ENCODE data around the gene CSF3R.
"Not testable (repeated sequence)": the region's sequence is repeated elsewhere in the genome, so short reads cannot be mapped to it uniquely, and the experiment has no call there.

CSF3R gene

DNA sequence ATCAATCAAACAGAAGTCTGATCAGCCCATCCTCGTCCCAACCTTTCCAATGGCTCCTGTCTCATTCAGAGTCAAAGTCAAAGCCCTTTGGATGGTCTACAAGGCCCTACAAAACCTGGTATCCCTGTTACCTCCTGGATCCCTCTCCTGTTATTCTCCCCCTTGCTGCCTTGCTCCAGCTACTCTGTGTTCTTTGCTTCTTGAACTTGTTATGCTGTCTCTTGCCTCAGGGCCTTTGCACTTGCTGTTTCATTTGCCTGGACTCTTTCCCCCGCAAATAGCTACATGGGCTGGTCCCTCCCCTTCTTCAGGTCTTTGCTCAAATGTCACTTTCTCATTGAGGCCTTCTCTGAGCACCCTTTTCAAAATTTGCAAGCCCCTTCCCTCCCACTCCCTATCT, 1.4 kb upstream of the CSF3R start:
- DNase-seq (ENCODE audit: extremely low read depth in 1 of 2, low read depth in 1 of 2): no peak

DNA sequence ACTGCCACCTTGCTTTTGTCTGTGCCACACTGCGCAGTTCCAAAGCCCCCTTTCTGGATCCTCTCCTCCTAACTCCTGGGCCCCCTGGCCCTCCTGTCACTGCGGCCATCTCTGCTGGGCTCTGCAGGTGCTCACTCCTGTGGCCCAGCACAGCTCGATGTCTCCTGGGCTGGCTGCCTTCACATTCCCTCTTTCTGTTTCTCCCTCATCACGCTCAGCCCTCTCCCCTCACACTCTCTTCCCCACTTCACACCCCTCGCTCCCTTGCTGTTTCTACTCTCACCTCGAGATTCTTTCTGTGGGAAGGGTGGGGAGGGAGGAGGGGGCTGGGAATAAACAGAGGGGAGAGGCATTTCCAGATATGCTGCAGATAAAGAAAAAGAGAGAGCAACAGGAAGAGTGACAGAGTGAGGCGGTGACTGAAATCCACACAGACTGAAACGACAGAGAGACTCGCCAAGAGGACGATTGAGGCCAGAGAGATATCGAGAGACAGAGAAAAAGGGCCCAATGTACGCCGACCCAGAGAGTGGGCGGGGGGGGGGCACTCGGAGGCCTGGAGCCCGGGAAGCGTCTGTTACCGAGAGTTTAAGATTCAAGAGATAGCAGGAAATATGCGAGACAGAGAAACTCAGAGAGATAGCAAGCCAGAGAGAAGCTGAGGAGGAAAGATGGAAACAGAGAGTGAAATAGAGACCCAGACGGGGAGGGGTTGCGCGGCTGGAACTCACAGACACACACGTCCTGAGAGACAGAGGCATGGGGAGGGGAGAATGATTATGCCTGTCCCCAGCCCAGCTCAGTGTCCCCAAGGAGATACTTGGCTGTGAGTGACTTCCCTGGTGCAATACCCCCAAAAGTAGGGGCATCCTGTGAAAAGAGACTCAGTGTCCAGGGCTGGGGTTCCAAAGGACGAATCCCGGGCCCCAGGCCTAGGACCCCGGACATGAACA, 666 bp downstream of the CSF3R start:
- DNase-seq (ENCODE audit: extremely low read depth in 1 of 2, low read depth in 1 of 2): no peak

DNA sequence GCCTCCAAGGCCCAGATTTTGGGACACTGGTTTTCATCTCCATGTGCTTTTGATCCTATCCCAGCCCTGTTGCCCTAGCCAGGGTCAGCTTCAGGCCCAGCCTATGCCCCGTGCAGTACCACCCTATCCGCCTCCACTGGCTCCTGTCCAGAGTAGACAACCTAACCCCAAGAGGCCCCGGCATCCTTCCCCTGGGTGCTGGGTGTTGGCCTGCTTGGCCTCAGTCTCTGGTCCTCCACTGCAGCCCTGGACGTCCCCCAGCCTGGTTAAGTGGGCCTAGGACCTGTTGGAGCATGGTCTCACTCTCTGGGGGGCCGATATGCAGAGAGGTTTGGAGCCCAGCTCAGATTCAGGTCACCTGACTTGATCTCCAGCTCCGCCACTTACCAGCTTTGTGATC, 1.6 kb downstream of the CSF3R start:
- DNase-seq (ENCODE audit: extremely low read depth in 1 of 2, low read depth in 1 of 2): no peak

DNA sequence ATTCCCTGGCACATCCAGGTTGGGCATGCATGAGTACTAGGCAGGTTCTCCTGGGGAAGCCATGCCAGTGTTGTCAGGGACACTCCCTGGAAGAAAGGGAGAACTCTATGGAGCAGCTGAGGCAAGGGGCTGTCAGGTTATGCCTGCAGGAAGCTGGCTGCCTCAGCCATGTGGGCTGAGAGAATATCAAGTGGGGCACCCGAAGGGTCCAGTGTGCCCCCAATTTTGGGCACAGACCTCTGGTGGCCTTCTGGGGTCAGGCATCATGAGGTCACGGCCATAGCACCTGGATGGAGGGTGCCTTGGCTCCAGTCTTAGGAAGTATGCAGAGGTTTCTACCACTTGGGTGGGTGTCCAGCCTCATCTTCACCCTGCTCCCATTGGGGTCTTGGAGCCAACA, 2.6 kb downstream of the CSF3R start:
- no peak for DNase-seq (ENCODE audit: extremely low read depth in 1 of 2, low read depth in 1 of 2)

DNA sequence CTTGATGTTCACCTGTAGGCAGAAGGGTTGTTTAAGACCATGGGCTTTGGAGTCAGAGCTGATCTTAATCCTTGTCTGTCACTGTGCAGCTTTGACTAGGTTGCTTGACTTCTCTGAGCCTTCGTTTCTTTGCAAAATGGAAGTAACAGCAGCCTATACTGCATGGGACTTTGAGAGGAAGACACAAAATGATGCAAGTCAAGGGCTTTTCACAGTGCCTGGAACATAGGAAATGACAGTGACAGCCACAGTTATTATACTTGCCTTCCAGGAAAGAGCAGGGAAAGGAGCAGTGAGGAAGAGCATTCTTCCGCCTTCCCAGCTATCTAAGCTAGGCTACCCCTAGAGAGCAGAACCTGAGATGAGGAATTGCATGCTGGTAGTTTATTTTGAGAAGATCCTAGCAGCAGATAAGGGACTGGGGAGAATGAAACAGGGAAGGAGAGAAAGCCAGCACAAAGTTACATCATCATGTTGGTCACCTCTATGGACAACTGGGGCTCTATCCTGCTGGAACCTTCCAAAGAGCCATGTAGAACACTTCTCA, 3.1 kb downstream of the CSF3R start:
- no peak for DNase-seq (ENCODE audit: extremely low read depth in 1 of 2, low read depth in 1 of 2)

DNA sequence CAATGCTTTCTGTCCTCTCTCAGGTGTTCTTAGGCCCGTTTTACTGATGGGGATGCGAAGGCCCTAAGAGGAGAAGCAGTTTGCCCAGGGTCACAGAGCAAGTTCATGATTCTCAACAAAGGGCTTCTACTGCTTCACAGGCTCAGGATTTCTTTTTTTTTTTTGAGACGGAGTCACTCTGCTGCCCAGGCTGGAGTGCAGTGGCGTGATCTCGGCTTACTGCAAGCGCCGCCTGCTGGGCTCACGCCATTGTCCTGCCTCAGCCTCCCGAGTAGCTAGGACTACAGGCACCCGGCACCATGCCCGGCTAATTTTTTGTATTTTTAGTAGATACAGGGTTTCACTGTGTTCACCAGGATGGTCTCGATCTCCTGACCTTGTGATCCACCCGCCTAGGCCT, 5.1 kb downstream of the CSF3R start:
- not testable (repeated sequence) for DNase-seq (ENCODE audit: extremely low read depth in 1 of 2, low read depth in 1 of 2)

DNA sequence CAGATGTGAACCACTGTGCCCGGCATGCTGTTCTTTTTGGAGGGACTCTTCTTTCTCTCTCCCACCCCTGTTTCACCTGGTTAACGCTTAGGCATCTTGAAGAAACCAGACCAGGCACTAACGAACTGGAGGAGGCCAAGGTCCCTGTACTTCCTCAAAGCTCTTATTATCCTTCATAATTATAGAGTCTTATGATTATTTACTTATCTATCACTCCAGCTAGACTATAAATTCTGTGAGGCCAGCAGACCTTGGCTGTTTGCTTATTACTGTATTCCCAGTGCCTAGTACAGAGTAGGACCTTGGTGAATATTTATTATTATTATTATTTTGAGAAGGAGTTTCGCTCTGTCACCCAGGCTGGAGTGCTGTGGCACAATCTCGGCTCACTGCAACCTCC, 5.8 kb downstream of the CSF3R start:
- DNase-seq (ENCODE audit: extremely low read depth in 1 of 2, low read depth in 1 of 2): no peak

DNA sequence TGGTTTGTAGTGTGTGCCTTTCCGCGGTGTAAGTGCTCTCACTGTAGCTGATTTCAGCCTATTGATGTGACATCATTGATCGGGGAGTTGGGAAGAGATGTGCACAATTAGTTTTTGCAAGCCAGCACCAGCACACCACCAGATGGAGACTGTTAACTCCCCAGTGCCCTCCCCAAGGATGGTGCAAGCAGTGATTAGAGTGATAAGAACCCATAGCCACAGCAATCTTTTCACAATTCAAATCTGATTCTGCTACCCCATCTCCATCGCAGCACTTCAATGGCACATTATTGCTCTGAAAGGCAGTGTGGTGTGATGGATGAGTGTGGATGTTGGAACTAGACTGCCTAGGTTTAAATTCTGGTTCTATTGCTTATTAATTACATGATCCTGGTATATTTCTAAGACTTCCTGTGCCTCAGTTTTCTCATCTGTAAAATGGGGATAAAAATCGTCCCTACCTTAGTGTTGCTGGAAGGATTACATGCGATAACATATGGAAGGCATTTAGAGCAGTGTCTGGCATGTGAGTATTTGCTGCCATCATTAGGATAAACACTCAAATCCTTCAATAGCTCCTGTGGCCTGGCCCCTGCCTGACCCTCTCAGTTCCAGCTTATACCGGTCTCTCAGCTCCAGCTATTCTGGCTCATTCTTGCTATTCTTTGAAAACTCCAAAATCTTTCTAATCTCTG, 6.7 kb downstream of the CSF3R start:
- DNase-seq (ENCODE audit: extremely low read depth in 1 of 2, low read depth in 1 of 2): no peak

DNA sequence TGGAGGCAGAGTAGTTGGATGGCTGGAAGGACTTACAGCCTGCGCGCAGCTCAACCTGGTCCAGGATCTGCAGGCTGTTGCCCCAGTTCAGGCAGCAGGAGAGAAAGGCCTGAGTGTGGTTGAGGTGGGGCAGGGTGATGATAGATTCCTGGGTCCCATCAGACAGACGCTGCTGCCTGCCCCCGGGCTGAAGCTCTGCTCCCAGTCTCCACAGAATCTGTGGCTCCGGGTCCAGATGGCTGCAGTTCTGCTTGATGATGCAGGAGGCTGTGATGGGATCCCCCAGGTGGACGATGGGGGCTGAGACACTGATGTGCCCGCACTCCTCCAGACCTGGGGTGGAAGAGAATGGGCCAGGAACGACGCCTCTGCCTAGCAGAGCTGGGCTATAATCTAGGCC, 7.4 kb downstream of the CSF3R start:
- DNase-seq (ENCODE audit: extremely low read depth in 1 of 2, low read depth in 1 of 2): no peak

DNA sequence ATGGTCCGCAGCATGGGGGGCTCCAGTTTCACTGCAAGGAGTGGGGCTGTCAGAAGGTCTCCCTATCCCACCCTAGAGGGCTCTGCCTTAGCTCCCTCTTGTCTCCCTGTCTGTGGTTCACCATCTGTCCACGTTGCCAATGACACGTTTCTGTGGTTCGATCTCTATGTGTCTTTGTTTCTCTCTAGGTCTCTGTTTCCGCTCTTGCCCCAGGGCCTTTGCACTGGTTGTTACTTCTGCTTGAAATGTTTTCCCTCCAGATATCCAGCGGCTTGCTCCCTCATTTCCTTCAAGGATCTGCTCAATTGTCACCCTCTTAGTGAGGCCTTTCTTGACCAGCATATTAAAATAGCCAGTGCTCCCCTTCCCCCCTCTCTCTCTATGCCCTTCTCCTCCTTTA, 10.1 kb downstream of the CSF3R start:
- DNase-seq (ENCODE audit: extremely low read depth in 1 of 2, low read depth in 1 of 2): no peak

DNA sequence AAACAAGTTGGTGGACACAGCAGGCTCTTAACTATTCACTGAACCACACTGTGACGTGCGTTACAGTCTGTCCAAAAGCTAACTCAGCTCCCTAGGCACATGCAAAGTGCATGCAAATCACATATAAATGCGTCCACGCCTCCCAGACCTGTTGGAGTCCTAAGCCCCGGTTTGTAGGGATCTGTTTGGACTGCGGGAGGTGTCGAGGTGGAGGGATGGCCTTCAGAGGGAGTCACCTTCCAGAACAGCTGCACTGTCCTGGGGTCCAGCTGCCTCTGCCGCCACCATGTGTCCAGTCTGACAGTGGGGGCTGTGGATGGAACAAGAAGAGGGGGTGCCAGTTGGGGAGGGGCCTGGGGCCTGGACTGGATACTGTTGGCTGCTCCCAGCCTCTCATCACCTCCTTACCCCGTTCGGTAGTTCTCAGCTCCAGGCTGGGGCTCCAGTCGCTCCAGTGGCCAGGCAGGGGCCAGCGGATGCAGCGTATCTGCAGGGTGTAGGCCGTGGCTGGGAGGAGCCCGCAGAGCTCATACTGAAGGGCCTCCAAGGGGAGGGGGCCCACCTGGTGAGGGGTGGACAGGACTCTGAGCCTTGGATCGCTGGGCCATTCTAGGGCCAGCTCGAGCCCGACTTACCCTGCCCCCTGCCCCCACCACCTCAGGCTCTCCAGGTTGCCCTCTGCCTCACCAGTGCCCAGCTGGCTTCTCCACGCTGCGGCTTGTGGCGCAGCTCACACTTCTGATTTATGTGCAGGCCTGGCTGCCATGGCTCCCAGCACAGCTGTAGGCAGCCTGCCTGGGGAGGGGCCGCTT, 10.7 kb downstream of the CSF3R start:
- no peak for DNase-seq (ENCODE audit: extremely low read depth in 1 of 2, low read depth in 1 of 2)

DNA sequence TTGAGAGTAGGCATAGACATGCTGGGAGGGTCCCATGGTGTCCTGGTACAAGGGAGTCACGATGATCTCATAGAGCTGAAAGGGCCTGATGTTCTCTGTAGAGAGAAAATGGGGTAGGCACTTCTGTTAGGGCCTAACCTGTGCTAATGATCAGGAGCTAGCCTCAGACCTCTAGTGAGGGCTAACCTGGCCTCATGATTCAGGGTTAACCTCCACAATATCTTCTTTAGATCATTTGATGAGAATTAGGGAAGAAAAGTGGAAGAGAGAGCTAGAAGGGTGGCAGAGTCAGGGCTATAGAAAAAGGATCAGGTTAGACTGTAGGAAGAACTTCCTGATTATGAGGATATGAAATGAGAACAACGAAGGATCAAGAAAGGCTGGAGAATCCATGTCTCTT, 13.6 kb downstream of the CSF3R start:
- no peak for DNase-seq (ENCODE audit: extremely low read depth in 1 of 2, low read depth in 1 of 2)

DNA sequence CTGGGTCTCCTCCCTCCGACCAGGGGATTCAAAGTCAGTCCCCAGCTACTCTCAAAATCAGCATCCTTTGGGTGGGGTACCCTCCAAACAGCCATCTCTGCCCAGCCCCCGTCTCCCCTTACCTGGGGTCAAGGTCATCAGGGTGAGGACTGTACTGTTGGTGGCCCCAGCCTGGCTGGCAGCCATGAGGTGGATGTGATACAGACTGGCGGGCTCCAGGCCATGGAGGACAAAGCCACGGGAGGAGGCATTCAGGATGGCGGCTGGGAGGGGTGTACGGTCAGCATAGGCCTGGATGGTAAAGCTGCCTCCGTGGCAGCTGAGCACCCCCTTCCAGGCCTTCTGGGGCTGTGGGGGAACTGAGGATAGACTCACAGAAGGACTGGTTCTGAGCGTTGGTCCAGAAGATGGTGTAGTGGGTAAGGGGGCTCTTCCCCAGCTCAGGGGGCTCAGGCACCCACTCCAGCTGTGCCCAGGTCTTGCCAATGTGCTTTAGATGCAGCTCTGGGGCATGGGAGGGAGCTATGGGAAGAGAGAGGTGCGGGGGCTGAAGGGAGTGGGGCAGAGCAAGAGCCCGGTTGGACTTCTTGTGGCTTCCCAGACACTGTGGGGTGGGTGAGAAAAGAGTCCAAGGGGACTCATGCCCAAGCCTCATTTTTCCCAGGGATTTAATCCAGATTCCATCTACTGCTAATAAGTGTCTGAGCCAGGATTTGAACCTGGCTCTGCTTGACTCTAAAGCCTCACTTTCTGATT, 14.8 kb downstream of the CSF3R start:
- DNase-seq (ENCODE audit: extremely low read depth in 1 of 2, low read depth in 1 of 2): no peak

DNA sequence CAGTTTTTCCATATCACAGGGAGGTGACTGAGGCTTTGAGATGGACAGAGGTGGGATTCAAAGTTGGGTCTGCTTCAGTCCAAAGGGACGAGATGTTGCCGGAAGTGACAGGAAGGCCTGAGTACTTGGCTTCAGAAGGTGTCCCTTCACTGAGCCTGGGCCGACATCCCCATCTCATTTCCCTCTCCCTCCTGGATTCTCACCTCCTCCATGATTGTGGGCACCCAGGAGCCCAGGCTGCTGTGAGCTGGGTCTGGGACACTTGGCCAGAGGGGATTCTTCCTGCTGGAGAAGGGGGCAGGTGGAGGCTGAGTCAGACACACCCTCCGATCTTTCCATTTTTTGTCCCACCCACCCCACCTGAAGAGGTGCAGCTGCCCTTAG, 15.7 kb downstream of the CSF3R start:
- no peak for DNase-seq (ENCODE audit: extremely low read depth in 1 of 2, low read depth in 1 of 2)

DNA sequence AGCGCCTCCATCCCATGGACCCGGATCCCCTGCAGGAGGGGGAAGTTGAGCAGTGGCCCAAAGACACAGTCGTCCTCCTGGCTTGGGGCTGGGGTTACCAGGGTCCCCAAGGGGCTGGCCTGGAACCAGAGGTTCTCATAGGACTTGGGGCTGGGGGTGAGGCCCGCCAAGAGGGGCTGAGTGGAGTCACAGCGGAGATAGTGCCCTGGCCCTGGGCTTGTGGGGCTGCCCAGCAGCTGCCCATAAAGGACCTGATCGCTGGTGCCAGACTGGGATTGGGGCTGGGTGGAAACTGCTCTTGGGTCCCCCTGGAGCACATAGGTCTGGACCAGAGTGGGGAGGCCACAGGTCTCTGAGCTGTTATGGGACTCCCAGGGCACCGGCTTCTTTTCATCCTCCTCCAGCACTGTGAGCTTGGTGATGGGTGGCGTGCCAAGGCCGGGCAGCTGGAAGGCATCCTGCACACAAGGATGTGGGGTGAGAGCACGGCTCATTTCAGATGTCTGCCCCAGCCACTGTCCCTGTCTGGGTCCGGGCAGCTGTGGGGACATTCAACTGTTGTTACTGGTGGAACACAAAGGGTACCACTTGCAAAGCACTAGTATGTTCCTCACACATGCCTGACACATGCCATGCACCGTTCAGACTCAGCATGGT, 16.2 kb downstream of the CSF3R start:
- DNase-seq (ENCODE audit: extremely low read depth in 1 of 2, low read depth in 1 of 2): no peak

DNA sequence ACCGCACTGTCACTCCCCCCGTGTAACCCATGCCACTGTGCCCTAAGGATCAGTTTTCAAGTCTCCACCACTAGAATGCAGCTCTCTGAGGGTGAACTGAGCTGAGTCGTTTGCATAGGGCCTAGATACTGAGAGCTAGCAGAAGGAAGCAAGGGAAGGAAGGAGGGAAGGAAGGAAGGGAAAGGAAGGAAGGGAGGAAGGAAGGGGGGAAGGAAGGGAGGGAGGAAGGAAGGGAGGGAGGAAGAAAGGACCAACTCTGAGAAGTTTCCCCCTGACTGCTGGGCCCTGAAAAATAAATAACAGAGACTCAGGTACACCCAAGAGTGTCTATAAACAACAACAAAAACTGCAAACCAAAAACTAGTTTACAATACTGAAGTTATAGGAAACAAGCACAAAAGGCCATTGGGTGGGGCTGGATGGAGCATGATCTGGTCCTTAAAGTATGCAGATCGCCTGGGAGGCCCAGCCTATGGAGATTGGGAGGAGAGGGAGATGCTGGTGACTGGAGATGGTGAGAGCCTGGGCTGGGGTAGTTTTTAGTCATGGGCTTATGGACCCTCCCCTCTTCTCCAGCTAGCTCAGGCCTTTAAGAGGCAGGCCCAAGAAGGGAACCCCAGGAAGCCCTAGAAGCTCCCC, 16.9 kb downstream of the CSF3R start:
- DNase-seq (ENCODE audit: extremely low read depth in 1 of 2, low read depth in 1 of 2): no peak

DNA sequence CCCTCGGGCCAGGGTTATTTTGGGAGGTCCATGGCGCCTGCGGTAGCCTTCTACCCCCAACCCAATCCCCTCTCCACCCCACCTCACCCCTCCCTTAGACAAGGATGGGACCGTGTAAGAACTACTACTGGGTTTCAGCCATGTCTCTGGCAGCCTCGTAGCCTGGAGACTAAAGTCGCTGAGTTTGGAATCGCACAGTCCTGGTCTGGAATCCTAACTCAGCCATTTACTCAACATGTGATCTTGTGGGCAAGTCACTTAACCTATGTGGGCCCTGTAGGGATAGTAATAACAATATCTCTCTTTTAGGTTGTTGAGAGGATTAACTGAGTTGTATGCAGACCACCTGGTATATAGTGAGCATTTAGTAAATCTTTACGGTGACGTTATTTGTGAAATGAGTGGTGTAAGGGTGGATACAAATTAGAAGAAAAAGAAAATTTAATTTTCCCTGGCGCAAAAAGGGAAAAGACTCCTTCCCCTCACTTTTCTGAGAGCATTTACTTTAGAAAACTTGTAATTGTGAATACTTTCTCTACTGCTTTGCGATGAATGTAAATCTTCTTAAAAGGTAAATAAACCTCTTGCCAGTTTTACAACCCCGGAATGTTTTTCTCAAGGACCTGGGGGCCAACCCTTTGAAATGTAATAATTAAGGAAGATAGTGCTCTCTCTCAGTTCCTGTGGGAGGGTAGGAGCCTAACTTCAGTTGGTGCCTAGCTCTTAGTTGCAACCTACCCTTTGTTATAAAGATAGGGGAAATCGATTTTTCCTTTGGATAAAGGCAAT, 17.9 kb downstream of the CSF3R start:
- no peak for DNase-seq (ENCODE audit: extremely low read depth in 1 of 2, low read depth in 1 of 2)

DNA sequence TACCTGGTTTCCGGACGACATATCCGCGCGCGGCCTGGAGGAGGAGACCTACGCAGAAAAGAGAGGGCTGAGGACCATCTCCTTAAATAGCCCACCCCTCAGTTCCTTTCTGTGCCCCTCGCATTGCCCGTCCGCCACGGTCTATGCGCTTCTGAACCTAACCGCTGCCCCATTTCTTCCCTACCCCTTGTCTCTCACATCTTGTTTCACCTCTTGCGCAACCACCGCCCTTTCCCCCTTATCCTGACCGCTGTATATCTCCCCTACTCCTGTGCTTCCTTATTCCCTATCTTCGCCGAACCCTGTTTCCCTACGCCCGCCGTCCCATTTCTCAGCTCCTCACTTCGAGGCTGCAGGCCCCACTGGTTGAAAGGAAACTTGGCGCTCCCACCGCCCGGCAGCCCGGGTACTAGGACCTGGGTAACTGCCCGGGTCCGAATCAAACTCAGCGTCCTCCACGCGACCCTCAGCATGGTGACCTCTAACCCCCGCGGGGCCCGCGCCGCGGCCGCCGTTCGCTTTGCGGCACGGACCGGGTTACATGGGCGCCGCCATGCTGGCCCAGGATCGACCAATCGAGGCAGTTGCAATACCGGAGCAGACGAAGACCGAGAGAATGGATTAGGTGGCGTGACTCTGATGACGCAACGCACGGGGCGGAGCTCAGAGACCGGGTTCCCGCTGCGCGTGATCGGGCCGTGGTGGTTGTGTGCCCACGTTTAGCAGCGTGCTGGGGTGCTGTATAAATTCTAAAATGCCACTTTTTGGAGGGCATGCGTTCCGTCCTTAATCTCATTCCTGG, 18.7 kb downstream of the CSF3R start, which contains the start of gene MRPS15:
Gene MRPS15, minus strand, starts transcription at position 582 of the 802 bp plus-strand sequence. Its CDS starts 109 bp downstream, at position 473.
- DNase-seq (ENCODE audit: extremely low read depth in 1 of 2, low read depth in 1 of 2): peak; percentile 90 to 93
